IMR-90 (cell line): ENCODE results near the gene TMEM260. TPM values are rescaled to one million over a fixed set of nuclear protein-coding genes. Genes with fewer than 3 reads are reported as not detected.

ENCODE experiments used
- ATAC-seq: fragments of 200-7000 bp; cut with Tn5 transposase; 2 replicates; pipeline ENCODE4 v1.9.1; 2020; ENCODE audit warnings: low read depth, mild to moderate bottlenecking, moderate library complexity
- BruUV-seq: library from RNA; stranded (reverse); fragments of 400-500 nt; replicated peaks from 2 replicates; lab custom pipeline; 2021; lab: Mats Ljungman, UMichigan
- CTCF ChIA-PET: fragments of 300-600 bp; formaldehyde crosslinking; extraction: SDS; loops from one replicate; lab custom pipeline; 2021; ENCODE audit warnings: antibody characterized with exemption; lab: Yijun Ruan, JAX
- POLR2A ChIA-PET: fragments of 300-600 bp; sonication (Branson Sonifier 250); formaldehyde crosslinking; loops from one replicate; lab custom pipeline; 2022; ENCODE audit warnings: antibody characterized with exemption; ENCODE audit not compliant: unreplicated experiment; lab: Charles Lee
- DNase-seq: peaks from one replicate; pipeline ENCODE4 v3.0.0; 2013
- H2AFZ ChIP-seq: replicated peaks from 2 replicates; pipeline ENCODE3; 2013; ENCODE audit warnings: low read length, mild to moderate bottlenecking; ENCODE audit not compliant: poor library complexity
- H2AK5ac ChIP-seq: 2 replicates; pipeline ENCODE4 v1.6.1; 2013; ENCODE audit warnings: low read depth, low read length, inconsistent platforms
- H2AK9ac ChIP-seq: replicated peaks from 2 replicates; pipeline ENCODE3; 2013; ENCODE audit warnings: mild to moderate bottlenecking, low read depth, low read length, moderate library complexity; ENCODE audit not compliant: poor library complexity
- H2BK120ac ChIP-seq: 2 replicates; pipeline ENCODE4 v1.6.1; 2013; ENCODE audit warnings: low read depth, low read length, inconsistent platforms
- H2BK15ac ChIP-seq: 3 replicates; pipeline ENCODE4 v1.6.1; 2013; ENCODE audit warnings: low read depth, low read length, inconsistent platforms
- H2BK20ac ChIP-seq: 2 replicates; pipeline ENCODE4 v1.6.1; 2013; ENCODE audit warnings: low read depth, mild to moderate bottlenecking, inconsistent platforms, low read length, moderate library complexity
- H2BK5ac ChIP-seq: 2 replicates; pipeline ENCODE4 v1.6.1; 2013; ENCODE audit warnings: mild to moderate bottlenecking, low read depth, low read length, inconsistent platforms; ENCODE audit not compliant: poor library complexity, severe bottlenecking
- H3K14ac ChIP-seq: replicated peaks from 2 replicates; pipeline ENCODE4 v1.6.1; 2013; ENCODE audit warnings: low read depth, low read length, inconsistent platforms
- H3K18ac ChIP-seq: 2 replicates; pipeline ENCODE4 v1.6.1; 2013; ENCODE audit warnings: low read depth, low read length, control low read depth
- H3K23ac ChIP-seq: 2 replicates; pipeline ENCODE4 v1.6.1; 2013; ENCODE audit warnings: low read depth, low read length, inconsistent platforms
- H3K27ac ChIP-seq: 2 replicates; pipeline ENCODE4 v1.5.1; 2013; ENCODE audit warnings: mild to moderate bottlenecking, control low read depth, low read length; ENCODE audit not compliant: insufficient read depth
- H3K27me3 ChIP-seq: 2 replicates; pipeline ENCODE4 v1.6.1; 2013; ENCODE audit warnings: low read length; ENCODE audit not compliant: control insufficient read depth, insufficient read depth
- H3K36me3 ChIP-seq: 2 replicates; pipeline ENCODE4 v1.6.1; 2013; ENCODE audit warnings: low read length, mixed read lengths; ENCODE audit not compliant: control insufficient read depth, insufficient read depth
- H3K4ac ChIP-seq: 2 replicates; pipeline ENCODE4 v1.6.1; 2013; ENCODE audit warnings: low read depth, low read length, inconsistent platforms
- H3K4me1 ChIP-seq: 2 replicates; pipeline ENCODE4 v1.6.1; 2013; ENCODE audit warnings: low read length, mixed read lengths; ENCODE audit not compliant: control insufficient read depth, insufficient read depth
- H3K4me2 ChIP-seq: 2 replicates; pipeline ENCODE4 v1.6.1; 2013; ENCODE audit warnings: low read depth, mild to moderate bottlenecking, control low read depth, low read length, moderate library complexity
- H3K4me3 ChIP-seq: 2 replicates; pipeline ENCODE4 v1.5.1; 2013; ENCODE audit warnings: low read depth, mild to moderate bottlenecking, control low read depth, low read length, moderate library complexity; ENCODE audit not compliant: insufficient read depth
- H3K56ac ChIP-seq: 2 replicates; pipeline ENCODE4 v1.6.1; 2013; ENCODE audit warnings: low read length, inconsistent platforms; ENCODE audit not compliant: insufficient read depth; ENCODE audit errors: extremely low read depth
- H3K79me1 ChIP-seq, 2 experiments: 2 replicates each; pipeline ENCODE4 v1.6.1; 2013; ENCODE audit warnings: low read length in 2 of 2, inconsistent platforms in 1 of 2, low read depth in 1 of 2
- H3K9ac ChIP-seq: 2 replicates; pipeline ENCODE4 v1.6.1; 2013; ENCODE audit warnings: low read depth, low read length, control low read depth
- H3K9me1 ChIP-seq: 2 replicates; pipeline ENCODE4 v1.6.1; 2013; ENCODE audit warnings: low read length, inconsistent platforms; ENCODE audit not compliant: insufficient read depth
- H3K9me3 ChIP-seq: 2 replicates; pipeline ENCODE4 v1.6.1; 2013; ENCODE audit warnings: low read length; ENCODE audit not compliant: control insufficient read depth, insufficient read depth
- H4K20me1 ChIP-seq: 2 replicates; pipeline ENCODE4 v1.6.1; 2013; ENCODE audit warnings: low read length, inconsistent platforms; ENCODE audit not compliant: insufficient read depth
- H4K5ac ChIP-seq: 2 replicates; pipeline ENCODE4 v1.6.1; 2013; ENCODE audit warnings: mild to moderate bottlenecking, low read depth, low read length, control low read depth
- H4K8ac ChIP-seq, 2 experiments: 2 replicates each; pipeline ENCODE4 v1.6.1; 2013; ENCODE audit warnings: low read depth in 2 of 2, low read length in 2 of 2, control low read depth in 1 of 2, inconsistent platforms in 1 of 2
- H4K91ac ChIP-seq: 2 replicates; pipeline ENCODE4 v1.6.1; 2013; ENCODE audit warnings: low read depth, low read length, inconsistent platforms; ENCODE audit not compliant: insufficient read depth
- BHLHE40 ChIP-seq: fragments of 150-350 bp; IDR thresholded peaks from 2 replicates; pipeline ENCODE4 v1.6.1; 2016; ENCODE audit warnings: mild to moderate bottlenecking, low read depth, low read length
- CEBPB ChIP-seq: IDR thresholded peaks from 2 replicates; pipeline ENCODE4 v1.6.1; 2012; ENCODE audit warnings: low read depth, low read length, improper control_type of control experiment
- CHD1 ChIP-seq: IDR thresholded peaks from 2 replicates; pipeline ENCODE4 v1.6.1; 2012; ENCODE audit warnings: low read depth, low read length, improper control_type of control experiment
- FOS ChIP-seq: fragments of 150-350 bp; IDR thresholded peaks from 2 replicates; pipeline ENCODE4 v1.6.1; 2016; ENCODE audit warnings: low read depth, low read length
- MAFK ChIP-seq: IDR thresholded peaks from 2 replicates; pipeline ENCODE4 v1.6.1; 2012; ENCODE audit warnings: low read depth, low read length, improper control_type of control experiment
- MAZ ChIP-seq: IDR thresholded peaks from 2 replicates; pipeline ENCODE4 v1.6.1; 2012; ENCODE audit warnings: low read depth, mild to moderate bottlenecking, low read length, improper control_type of control experiment, moderate library complexity, borderline replicate concordance
- MXI1 ChIP-seq: IDR thresholded peaks from 2 replicates; pipeline ENCODE4 v1.6.1; 2012; ENCODE audit warnings: low read depth, mild to moderate bottlenecking, low read length, moderate library complexity, borderline replicate concordance
- NFE2L2 ChIP-seq: fragments of 150-350 bp; IDR thresholded peaks from 2 replicates; pipeline ENCODE4 v1.6.1; 2016; ENCODE audit warnings: low read depth, mild to moderate bottlenecking, low read length
- POLR2A ChIP-seq: IDR thresholded peaks from 2 replicates; pipeline ENCODE4 v1.6.1; 2012; ENCODE audit warnings: mild to moderate bottlenecking, low read depth, low read length
- RCOR1 ChIP-seq: IDR thresholded peaks from 2 replicates; pipeline ENCODE4 v1.6.1; 2012; ENCODE audit warnings: mild to moderate bottlenecking, low read length, improper control_type of control experiment; ENCODE audit not compliant: insufficient replicate concordance
- RFX5 ChIP-seq: IDR thresholded peaks from 2 replicates; pipeline ENCODE4 v1.8.0; 2012; ENCODE audit warnings: low read depth, mild to moderate bottlenecking, low read length, moderate library complexity
- SMC3 ChIP-seq: fragments of 150-350 bp; IDR thresholded peaks from 2 replicates; pipeline ENCODE4 v1.6.1; 2016; ENCODE audit warnings: low read depth, mild to moderate bottlenecking, antibody characterized with exemption, low read length, moderate library complexity
- WGBS, 2 experiments: methylation state at CpG; one replicate each; pipeline versions ENCODE4 v1.1.5 to v1.1.7; 2013; ENCODE audit warnings: missing lambda C conversion rate in 2 of 2; ENCODE audit not compliant: insufficient read length in 1 of 2; ENCODE audit errors: extremely low coverage in 2 of 2; 5-methylcytosine and 5-hydroxymethylcytosine counted together
- dilution Hi-C: fragments of 300-500 bp; cut with HindIII; formaldehyde crosslinking; loops from one replicate; pipeline ENCODE4 v1.14.3; 2018; ENCODE audit warnings: low sequenced_read_pairs; ENCODE audit not compliant: unreplicated experiment
- in situ Hi-C: fragments of 300-500 bp; cut with MboI; formaldehyde crosslinking; loops from 3 replicates; pipeline ENCODE4 v1.14.3; 2019; ENCODE audit warnings: low sequenced_read_pairs, inconsistent platforms, mixed read lengths
- intact Hi-C: fragments of 100-400 bp; cut with micrococcal nuclease; formaldehyde crosslinking; loops from 2 replicates; pipeline ENCODE4 v1.10.0; 2022
- polyA plus RNA-seq, 3 experiments: library from polyadenylated mRNA; depleted of rRNA; stranded (reverse); fragments of >200 nt; gene quantifications; 2 replicates each; pipeline ENCODE4 v1.2.3, GENCODE V29; 2012; ENCODE audit warnings: low replicate concordance in 1 of 3
- total RNA-seq: library from RNA; depleted of rRNA; stranded (reverse); fragments of >200 nt; gene quantifications from 2 replicates; pipeline ENCODE4 v1.2.3, GENCODE V29; 2012
- TF ChIP-seq, protein P1 (sequence below): conservative IDR thresholded peaks from 2 replicates; pipeline ENCODE4 v1.5.1; 2012; ENCODE audit warnings: mild to moderate bottlenecking, low read depth, low read length, improper control_type of control experiment
- TF ChIP-seq, protein P2 (sequence below): fragments of 150-350 bp; IDR thresholded peaks from 2 replicates; pipeline ENCODE4 v1.6.1; 2017; ENCODE audit warnings: mild to moderate bottlenecking, antibody characterized with exemption, low read length, low read depth
- TF ChIP-seq, protein P3 (sequence below): fragments of 150-350 bp; IDR thresholded peaks from 2 replicates; pipeline ENCODE4 v1.6.1; 2016; ENCODE audit warnings: low read depth, mild to moderate bottlenecking, low read length, moderate library complexity, borderline replicate concordance

TMEM260 gene
- total and polyA plus RNA-seq, 2 of the 4 experiments (the other 2 are of a cell fraction) = 6.4 to 11.5 TPM

DNA sequence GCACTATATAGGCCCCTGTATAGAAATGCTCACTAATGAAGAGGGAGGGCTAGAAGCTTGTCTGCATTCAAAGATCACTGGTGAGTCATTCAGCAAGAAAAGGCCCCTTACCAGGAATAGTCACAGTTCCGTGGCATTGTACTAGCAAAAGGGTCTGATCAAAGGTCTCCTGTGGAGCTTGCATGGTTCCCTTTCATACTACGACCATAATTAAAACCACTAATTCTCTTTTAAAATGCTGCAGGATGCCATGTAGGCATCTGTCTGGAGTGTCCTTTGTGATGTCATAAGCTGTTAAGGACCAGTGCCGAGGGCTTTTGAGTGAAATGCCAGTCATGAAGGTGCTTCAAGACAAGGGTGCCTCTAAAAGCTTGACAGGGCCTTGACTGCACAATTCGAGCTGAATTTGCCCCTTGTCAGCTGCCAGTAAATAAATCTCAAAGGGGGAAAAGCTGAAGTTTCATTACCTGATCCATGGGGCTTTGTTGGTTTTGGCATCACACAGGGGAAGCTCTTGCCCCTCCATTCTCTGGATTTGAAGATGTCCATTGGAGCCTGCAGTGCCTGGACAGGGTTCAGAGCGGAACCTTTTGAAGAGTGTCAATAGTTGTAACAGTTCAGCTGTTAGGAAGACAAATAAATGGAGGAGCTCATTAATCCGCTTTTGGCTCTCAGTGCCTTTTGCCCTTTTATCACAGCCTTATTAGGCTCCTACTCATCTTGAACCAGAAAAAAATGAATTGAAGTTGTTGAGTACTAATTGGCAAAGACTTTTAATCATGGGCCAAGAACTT lies 69.1 kb downstream of the TMEM260 start:
- H3K23ac ChIP-seq = no peak overlapping the region
- no peak overlapping the region for H3K14ac ChIP-seq
- no peak overlapping the region for H2BK5ac ChIP-seq
- no peak overlapping the region for H4K91ac ChIP-seq
- POLR2A ChIA-PET = no interaction called here
- H3K4me2 ChIP-seq = no peak overlapping the region
- no peak overlapping the region for H4K5ac ChIP-seq
- H3K9ac ChIP-seq = no peak overlapping the region
- intact Hi-C loops = no loop called here
- dilution Hi-C loops = no loop called here
- no peak overlapping the region for H4K8ac ChIP-seq
- no peaks in the 10 kb centered on the region for H3K27me3 ChIP-seq
- H2BK120ac ChIP-seq = no peak overlapping the region
- no peak overlapping the region for H2BK20ac ChIP-seq
- no peak overlapping the region for H2AK9ac ChIP-seq
- H3K4me1 ChIP-seq = no peaks in the 10 kb centered on the region
- H3K4ac ChIP-seq = no peak overlapping the region
- BruUV-seq = no TSS peak
- no peaks in the 10 kb centered on the region for H3K9me1 ChIP-seq
- DNase-seq = no peak
- H3K4me3 ChIP-seq = no peak overlapping the region
- no peak overlapping the region for H3K18ac ChIP-seq
- H3K9me3 ChIP-seq = no peaks in the 10 kb centered on the region
- peaks cover 3% of the 10 kb centered on the region; the same call in 1 of the 2 replicates for H3K36me3 ChIP-seq
- CTCF ChIA-PET = no interaction called here
- in situ Hi-C loops = no loop called here
- no peaks in the 10 kb centered on the region for H4K20me1 ChIP-seq
- no peaks in the 10 kb centered on the region for H3K79me1 ChIP-seq
- H3K27ac ChIP-seq = no peak overlapping the region
- 100% methylated on average over 2 of the region's 6 CpGs; no CpG with 5 or more reads in 1 of the 2 experiments for WGBS, 2 experiments
- H2AFZ ChIP-seq = no peak overlapping the region
- H2AK5ac ChIP-seq = no peak overlapping the region
- H3K56ac ChIP-seq = no peak overlapping the region
- no peak for ATAC-seq
- no peak overlapping the region for H2BK15ac ChIP-seq
- TF ChIP-seq MAFK (no peak), MAZ (no peak), FOS (no peak), RFX5 (no peak), NFE2L2 (no peak), SMC3 (no peak), BHLHE40 (no peak), CHD1 (no peak), CEBPB (no peak), RCOR1 (no peak), POLR2A (no peak), MXI1 (no peak)
- TF ChIP-seq, protein P1, sequence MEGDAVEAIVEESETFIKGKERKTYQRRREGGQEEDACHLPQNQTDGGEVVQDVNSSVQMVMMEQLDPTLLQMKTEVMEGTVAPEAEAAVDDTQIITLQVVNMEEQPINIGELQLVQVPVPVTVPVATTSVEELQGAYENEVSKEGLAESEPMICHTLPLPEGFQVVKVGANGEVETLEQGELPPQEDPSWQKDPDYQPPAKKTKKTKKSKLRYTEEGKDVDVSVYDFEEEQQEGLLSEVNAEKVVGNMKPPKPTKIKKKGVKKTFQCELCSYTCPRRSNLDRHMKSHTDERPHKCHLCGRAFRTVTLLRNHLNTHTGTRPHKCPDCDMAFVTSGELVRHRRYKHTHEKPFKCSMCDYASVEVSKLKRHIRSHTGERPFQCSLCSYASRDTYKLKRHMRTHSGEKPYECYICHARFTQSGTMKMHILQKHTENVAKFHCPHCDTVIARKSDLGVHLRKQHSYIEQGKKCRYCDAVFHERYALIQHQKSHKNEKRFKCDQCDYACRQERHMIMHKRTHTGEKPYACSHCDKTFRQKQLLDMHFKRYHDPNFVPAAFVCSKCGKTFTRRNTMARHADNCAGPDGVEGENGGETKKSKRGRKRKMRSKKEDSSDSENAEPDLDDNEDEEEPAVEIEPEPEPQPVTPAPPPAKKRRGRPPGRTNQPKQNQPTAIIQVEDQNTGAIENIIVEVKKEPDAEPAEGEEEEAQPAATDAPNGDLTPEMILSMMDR = no peak
- TF ChIP-seq, protein P2, sequence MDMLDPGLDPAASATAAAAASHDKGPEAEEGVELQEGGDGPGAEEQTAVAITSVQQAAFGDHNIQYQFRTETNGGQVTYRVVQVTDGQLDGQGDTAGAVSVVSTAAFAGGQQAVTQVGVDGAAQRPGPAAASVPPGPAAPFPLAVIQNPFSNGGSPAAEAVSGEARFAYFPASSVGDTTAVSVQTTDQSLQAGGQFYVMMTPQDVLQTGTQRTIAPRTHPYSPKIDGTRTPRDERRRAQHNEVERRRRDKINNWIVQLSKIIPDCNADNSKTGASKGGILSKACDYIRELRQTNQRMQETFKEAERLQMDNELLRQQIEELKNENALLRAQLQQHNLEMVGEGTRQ = no peak
- TF ChIP-seq, protein P3, sequence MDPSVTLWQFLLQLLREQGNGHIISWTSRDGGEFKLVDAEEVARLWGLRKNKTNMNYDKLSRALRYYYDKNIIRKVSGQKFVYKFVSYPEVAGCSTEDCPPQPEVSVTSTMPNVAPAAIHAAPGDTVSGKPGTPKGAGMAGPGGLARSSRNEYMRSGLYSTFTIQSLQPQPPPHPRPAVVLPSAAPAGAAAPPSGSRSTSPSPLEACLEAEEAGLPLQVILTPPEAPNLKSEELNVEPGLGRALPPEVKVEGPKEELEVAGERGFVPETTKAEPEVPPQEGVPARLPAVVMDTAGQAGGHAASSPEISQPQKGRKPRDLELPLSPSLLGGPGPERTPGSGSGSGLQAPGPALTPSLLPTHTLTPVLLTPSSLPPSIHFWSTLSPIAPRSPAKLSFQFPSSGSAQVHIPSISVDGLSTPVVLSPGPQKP = no peak
